WTC11 (cell line): ENCODE data around the gene LILRB2. TPM values are rescaled to one million over a fixed set of nuclear protein-coding genes. Genes with fewer than 3 reads are reported as not detected.

ENCODE experiments used
- AR ChIP-seq: fragments of 250-450 bp; sonication (Bioruptor Pico); IDR thresholded peaks from 2 replicates; pipeline ENCODE4 v1.9.0; 2021; ENCODE audit warnings: mild to moderate bottlenecking
- EMX1 ChIP-seq: fragments of 250-450 bp; sonication (Bioruptor Pico); IDR thresholded peaks from 2 replicates; pipeline ENCODE4 v1.8.0; 2021; ENCODE audit warnings: mild to moderate bottlenecking
- FOXJ3 ChIP-seq: sonication (generic); formaldehyde crosslinking; IDR thresholded peaks from 2 replicates; pipeline ENCODE4 v1.9.0; 2021; ENCODE audit warnings: missing genetic modification reagents, mild to moderate bottlenecking, borderline replicate concordance
- KAT7 ChIP-seq: sonication (generic); formaldehyde crosslinking; IDR thresholded peaks from 2 replicates; pipeline ENCODE4 v1.8.1; 2023; ENCODE audit warnings: missing genetic modification reagents, mild to moderate bottlenecking, borderline replicate concordance
- NFATC4 ChIP-seq: fragments of 250-450 bp; sonication (Bioruptor Pico); IDR thresholded peaks from 2 replicates; pipeline ENCODE4 v1.9.0; 2021; ENCODE audit warnings: mild to moderate bottlenecking
- SP1 ChIP-seq: sonication (generic); formaldehyde crosslinking; conservative IDR thresholded peaks from 2 replicates; pipeline ENCODE4 v1.8.1; 2022; ENCODE audit warnings: missing genetic modification reagents
- ZNF121 ChIP-seq: sonication (generic); formaldehyde crosslinking; IDR thresholded peaks from 2 replicates; pipeline ENCODE4 v1.8.0; 2023; ENCODE audit warnings: missing genetic modification reagents
- ZNF138 ChIP-seq: sonication (generic); formaldehyde crosslinking; conservative IDR thresholded peaks from 2 replicates; pipeline ENCODE4 v1.8.1; 2022; ENCODE audit warnings: mild to moderate bottlenecking, moderate library complexity, missing genetic modification reagents
- ZNF671 ChIP-seq: fragments of 250-450 bp; sonication (Bioruptor Pico); IDR thresholded peaks from 2 replicates; pipeline ENCODE4 v1.8.0; 2021; ENCODE audit warnings: mild to moderate bottlenecking
- total RNA-seq: library from RNA; stranded (reverse); gene quantifications from 3 replicates; pipeline ENCODE4 v1.2.3, GENCODE V29; 2021
- TF ChIP-seq, protein P1 (sequence below): fragments of 250-450 bp; sonication (Bioruptor Pico); IDR thresholded peaks from 2 replicates; pipeline ENCODE4 v1.9.0; 2021; ENCODE audit warnings: mild to moderate bottlenecking, borderline replicate concordance
- TF ChIP-seq, protein P2 (sequence below): sonication (generic); formaldehyde crosslinking; IDR thresholded peaks from 2 replicates; pipeline ENCODE4 v1.8.1; 2023; ENCODE audit warnings: mild to moderate bottlenecking, moderate library complexity, missing genetic modification reagents
- TF ChIP-seq, protein P3 (sequence below): fragments of 250-450 bp; sonication (Bioruptor Pico); IDR thresholded peaks from 2 replicates; pipeline ENCODE4 v1.9.0; 2021; ENCODE audit warnings: moderate library complexity, mild to moderate bottlenecking, inconsistent platforms, borderline replicate concordance
- TF ChIP-seq, protein P4 (sequence below): fragments of 250-450 bp; sonication (Bioruptor Pico); IDR thresholded peaks from 2 replicates; pipeline ENCODE4 v1.8.0; 2021; ENCODE audit warnings: mild to moderate bottlenecking
- TF ChIP-seq, protein P5 (sequence below): sonication (generic); formaldehyde crosslinking; IDR thresholded peaks from 2 replicates; pipeline ENCODE4 v1.8.1; 2023; ENCODE audit warnings: mild to moderate bottlenecking, missing genetic modification reagents, moderate library complexity

The LILRB2 gene
- total RNA-seq, 1 experiment from 2014 or later: not detected

DNA sequence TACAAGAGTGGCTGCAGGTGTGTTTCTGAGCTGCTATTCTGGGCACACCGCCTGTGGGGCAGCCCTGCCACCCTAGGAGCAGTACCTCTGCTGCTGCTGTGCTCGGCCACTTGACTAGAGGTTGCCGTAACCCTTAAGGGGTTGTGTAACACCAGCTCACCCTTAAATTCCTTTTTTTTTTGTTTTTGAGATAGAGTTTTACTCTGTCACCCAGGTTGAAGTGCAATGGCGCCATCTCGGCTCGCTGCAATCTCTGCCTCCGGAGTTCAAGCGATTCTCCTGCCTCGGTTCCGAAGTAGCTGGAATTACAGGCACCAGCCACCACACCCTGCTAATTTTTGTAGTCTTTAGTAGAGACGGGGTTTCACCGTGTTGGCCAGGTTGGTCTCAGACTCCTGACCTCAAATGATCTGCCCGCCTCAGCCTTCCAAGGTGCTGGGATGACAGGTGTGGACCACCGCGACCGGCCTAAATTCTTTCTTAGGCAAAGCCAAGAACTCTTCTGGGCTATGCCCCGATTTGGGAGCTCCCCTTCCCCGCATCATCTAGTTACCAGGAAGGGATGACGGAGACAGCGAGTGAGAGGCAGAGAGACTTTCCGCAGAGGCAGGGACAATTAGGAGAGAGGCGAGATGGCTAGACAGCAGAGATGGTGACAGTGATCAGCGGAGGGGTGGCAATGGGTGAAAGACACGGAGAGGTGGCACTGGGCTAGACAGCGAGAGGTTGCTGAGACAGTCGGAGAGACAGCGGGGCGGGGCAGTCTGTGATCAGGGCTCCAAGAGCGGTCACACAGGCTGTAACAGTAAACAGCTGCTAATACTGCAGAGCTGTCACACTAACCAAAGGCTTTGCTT is 36.4 kb upstream of the LILRB2 start (continued):
- TF ChIP-seq ZNF121 (CRISPR knock-in tag) (no peak), FOXJ3 (CRISPR knock-in tag) (no peak), KAT7 (CRISPR knock-in tag) (no peak), ZNF138 (CRISPR knock-in tag) (no peak), EMX1 (CRISPR knock-in tag) (peak; percentile 75; the same call in 1 of the 2 replicates), AR (CRISPR knock-in tag) (peak; percentile 75; the same call in 1 of the 2 replicates), ZNF671 (peak; percentile 55; the same call in 1 of the 2 replicates), NFATC4 (CRISPR knock-in tag) (peak; percentile 58; the same call in 1 of the 2 replicates), SP1 (CRISPR knock-in tag) (no peak; the same call in 1 of the 2 replicates)
- TF ChIP-seq, protein P1, sequence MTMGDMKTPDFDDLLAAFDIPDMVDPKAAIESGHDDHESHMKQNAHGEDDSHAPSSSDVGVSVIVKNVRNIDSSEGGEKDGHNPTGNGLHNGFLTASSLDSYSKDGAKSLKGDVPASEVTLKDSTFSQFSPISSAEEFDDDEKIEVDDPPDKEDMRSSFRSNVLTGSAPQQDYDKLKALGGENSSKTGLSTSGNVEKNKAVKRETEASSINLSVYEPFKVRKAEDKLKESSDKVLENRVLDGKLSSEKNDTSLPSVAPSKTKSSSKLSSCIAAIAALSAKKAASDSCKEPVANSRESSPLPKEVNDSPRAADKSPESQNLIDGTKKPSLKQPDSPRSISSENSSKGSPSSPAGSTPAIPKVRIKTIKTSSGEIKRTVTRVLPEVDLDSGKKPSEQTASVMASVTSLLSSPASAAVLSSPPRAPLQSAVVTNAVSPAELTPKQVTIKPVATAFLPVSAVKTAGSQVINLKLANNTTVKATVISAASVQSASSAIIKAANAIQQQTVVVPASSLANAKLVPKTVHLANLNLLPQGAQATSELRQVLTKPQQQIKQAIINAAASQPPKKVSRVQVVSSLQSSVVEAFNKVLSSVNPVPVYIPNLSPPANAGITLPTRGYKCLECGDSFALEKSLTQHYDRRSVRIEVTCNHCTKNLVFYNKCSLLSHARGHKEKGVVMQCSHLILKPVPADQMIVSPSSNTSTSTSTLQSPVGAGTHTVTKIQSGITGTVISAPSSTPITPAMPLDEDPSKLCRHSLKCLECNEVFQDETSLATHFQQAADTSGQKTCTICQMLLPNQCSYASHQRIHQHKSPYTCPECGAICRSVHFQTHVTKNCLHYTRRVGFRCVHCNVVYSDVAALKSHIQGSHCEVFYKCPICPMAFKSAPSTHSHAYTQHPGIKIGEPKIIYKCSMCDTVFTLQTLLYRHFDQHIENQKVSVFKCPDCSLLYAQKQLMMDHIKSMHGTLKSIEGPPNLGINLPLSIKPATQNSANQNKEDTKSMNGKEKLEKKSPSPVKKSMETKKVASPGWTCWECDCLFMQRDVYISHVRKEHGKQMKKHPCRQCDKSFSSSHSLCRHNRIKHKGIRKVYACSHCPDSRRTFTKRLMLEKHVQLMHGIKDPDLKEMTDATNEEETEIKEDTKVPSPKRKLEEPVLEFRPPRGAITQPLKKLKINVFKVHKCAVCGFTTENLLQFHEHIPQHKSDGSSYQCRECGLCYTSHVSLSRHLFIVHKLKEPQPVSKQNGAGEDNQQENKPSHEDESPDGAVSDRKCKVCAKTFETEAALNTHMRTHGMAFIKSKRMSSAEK (CRISPR knock-in tag): 0 out of 2 replicates have a peak, but pooled peaks have one; percentile 70
- TF ChIP-seq, protein P2, sequence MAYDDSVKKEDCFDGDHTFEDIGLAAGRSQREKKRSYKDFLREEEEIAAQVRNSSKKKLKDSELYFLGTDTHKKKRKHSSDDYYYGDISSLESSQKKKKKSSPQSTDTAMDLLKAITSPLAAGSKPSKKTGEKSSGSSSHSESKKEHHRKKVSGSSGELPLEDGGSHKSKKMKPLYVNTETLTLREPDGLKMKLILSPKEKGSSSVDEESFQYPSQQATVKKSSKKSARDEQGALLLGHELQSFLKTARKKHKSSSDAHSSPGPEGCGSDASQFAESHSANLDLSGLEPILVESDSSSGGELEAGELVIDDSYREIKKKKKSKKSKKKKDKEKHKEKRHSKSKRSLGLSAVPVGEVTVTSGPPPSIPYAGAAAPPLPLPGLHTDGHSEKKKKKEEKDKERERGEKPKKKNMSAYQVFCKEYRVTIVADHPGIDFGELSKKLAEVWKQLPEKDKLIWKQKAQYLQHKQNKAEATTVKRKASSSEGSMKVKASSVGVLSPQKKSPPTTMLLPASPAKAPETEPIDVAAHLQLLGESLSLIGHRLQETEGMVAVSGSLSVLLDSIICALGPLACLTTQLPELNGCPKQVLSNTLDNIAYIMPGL: no peak
- TF ChIP-seq, protein P3, sequence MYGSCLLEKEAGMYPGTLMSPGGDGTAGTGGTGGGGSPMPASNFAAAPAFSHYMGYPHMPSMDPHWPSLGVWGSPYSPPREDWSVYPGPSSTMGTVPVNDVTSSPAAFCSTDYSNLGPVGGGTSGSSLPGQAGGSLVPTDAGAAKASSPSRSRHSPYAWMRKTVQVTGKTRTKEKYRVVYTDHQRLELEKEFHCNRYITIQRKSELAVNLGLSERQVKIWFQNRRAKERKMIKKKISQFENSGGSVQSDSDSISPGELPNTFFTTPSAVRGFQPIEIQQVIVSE (CRISPR knock-in tag): no peak
- TF ChIP-seq, protein P4, sequence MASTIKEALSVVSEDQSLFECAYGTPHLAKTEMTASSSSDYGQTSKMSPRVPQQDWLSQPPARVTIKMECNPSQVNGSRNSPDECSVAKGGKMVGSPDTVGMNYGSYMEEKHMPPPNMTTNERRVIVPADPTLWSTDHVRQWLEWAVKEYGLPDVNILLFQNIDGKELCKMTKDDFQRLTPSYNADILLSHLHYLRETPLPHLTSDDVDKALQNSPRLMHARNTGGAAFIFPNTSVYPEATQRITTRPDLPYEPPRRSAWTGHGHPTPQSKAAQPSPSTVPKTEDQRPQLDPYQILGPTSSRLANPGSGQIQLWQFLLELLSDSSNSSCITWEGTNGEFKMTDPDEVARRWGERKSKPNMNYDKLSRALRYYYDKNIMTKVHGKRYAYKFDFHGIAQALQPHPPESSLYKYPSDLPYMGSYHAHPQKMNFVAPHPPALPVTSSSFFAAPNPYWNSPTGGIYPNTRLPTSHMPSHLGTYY (CRISPR knock-in tag): peak; percentile 88; the same call in 1 of the 2 replicates
- TF ChIP-seq, protein P5, sequence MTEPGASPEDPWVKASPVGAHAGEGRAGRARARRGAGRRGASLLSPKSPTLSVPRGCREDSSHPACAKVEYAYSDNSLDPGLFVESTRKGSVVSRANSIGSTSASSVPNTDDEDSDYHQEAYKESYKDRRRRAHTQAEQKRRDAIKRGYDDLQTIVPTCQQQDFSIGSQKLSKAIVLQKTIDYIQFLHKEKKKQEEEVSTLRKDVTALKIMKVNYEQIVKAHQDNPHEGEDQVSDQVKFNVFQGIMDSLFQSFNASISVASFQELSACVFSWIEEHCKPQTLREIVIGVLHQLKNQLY: no peak
